ENCODE measurements around the gene RASSF4.

DNA sequence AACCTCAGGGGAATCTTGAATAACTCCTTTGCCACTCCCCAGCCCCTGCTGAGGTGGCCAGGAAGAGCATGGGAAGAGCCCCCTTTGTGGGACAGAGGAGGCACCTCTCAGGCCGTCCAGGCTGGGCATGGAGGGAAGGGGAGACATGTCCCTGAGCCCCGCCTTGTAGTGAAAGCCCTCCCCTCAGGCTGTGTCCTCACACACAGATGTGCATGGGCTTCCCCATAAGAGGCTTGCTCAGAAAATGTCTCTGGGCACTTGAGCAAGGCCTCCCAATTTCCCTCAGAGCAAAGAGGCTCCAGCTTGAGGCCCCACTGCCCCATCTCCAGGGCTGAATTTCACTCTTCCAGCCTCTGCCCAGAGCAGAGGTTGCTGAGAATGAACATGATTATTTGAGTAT is 44.7 kb upstream of the RASSF4 start:
- TF ChIP-seq, protein P1, sequence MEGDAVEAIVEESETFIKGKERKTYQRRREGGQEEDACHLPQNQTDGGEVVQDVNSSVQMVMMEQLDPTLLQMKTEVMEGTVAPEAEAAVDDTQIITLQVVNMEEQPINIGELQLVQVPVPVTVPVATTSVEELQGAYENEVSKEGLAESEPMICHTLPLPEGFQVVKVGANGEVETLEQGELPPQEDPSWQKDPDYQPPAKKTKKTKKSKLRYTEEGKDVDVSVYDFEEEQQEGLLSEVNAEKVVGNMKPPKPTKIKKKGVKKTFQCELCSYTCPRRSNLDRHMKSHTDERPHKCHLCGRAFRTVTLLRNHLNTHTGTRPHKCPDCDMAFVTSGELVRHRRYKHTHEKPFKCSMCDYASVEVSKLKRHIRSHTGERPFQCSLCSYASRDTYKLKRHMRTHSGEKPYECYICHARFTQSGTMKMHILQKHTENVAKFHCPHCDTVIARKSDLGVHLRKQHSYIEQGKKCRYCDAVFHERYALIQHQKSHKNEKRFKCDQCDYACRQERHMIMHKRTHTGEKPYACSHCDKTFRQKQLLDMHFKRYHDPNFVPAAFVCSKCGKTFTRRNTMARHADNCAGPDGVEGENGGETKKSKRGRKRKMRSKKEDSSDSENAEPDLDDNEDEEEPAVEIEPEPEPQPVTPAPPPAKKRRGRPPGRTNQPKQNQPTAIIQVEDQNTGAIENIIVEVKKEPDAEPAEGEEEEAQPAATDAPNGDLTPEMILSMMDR (IDR thresholded peaks at IDR 0.05), result no peak
- TF ChIP-seq POLR2A (IDR thresholded peaks at IDR 0.05) (no peak), POLR2AphosphoS5 (IDR thresholded peaks at IDR 0.05) (no peak)

Measured in breast epithelium (tissue), 3 donors.